ENCODE measurements around the gene GNG10. TPM values are rescaled to one million over a fixed set of nuclear protein-coding genes. Genes with fewer than 3 reads are reported as not detected.

GNG10 gene
- total and polyA plus RNA-seq, 2 donors from 2014 or later: 41.2 to 44.8 TPM

- H3K27ac ChIP-seq (ENCODE audit: low read depth in 2 of 2, low read length in 2 of 2): no peak overlapping the region
- H3K4me3 ChIP-seq (ENCODE audit: low read length in 3 of 3): peak overlapping the region in 2 of 3 donors; percentile 15 to 90
- H3K36me3 ChIP-seq (ENCODE audit: control insufficient read depth in 2 of 3, insufficient read depth in 3 of 3, low read length in 3 of 3): peaks cover 0 to 3% (median 0%) of the 10 kb centered on the region in 3 donors
- intact Hi-C loops (cut with DNase I): no loop called here
- no peak for DNase-seq
- H3K4me1 ChIP-seq (ENCODE audit: control insufficient read depth in 2 of 3, insufficient read depth in 2 of 3, low read depth in 1 of 3, low read length in 3 of 3): peaks cover 0 to 12% (median 5%) of the 10 kb centered on the region in 3 donors
- no peak for FAIRE-seq
- H3K9me3 ChIP-seq (ENCODE audit: control insufficient read depth in 2 of 3, insufficient read depth in 1 of 3, low read length in 3 of 3): no peaks in the 10 kb centered on the region
- no peak overlapping the region for H3K9ac ChIP-seq (ENCODE audit: low read length in 3 of 3)
- TF ChIP-seq CTCF (IDR thresholded peaks at IDR 0.05; ENCODE audit: borderline replicate concordance, extremely low read depth, insufficient read depth): no peak
- no peaks in the 10 kb centered on the region for H3K27me3 ChIP-seq (ENCODE audit: control insufficient read depth, insufficient read depth, low read length)
Observed at GRCh38 chr9:111633389-111633736, 28.0 kb upstream of the GNG10 start.

- intact Hi-C loops (cut with DNase I): no loop called here
- no peak for DNase-seq
- Histone ChIP-seq H3K36me3 (ENCODE audit: control insufficient read depth in 2 of 3, insufficient read depth in 3 of 3, low read length in 3 of 3) (no peaks in the 10 kb centered on the region), H3K4me1 (ENCODE audit: control insufficient read depth in 2 of 3, insufficient read depth in 2 of 3, low read depth in 1 of 3, low read length in 3 of 3) (peaks cover 0 to 12% (median 5%) of the 10 kb centered on the region in 3 donors), H3K9me3 (ENCODE audit: control insufficient read depth in 2 of 3, insufficient read depth in 1 of 3, low read length in 3 of 3) (no peaks in the 10 kb centered on the region), H3K4me3 (ENCODE audit: low read length in 3 of 3) (no peak overlapping the region), H3K27ac (ENCODE audit: low read depth in 2 of 2, low read length in 2 of 2) (no peak overlapping the region), H3K27me3 (ENCODE audit: control insufficient read depth, insufficient read depth, low read length) (no peaks in the 10 kb centered on the region), H3K9ac (ENCODE audit: low read length in 3 of 3) (no peak overlapping the region)
- TF ChIP-seq CTCF (IDR thresholded peaks at IDR 0.05; ENCODE audit: borderline replicate concordance, extremely low read depth, insufficient read depth): no peak
- no peak for FAIRE-seq
Observed at GRCh38 chr9:111634860-111635259, 26.5 kb upstream of the GNG10 start.

GRCh38 chr9:111637421-111637950, 23.9 kb upstream of the GNG10 start:
- no peak overlapping the region for H3K9ac ChIP-seq (ENCODE audit: low read length in 3 of 3)
- TF ChIP-seq CTCF (IDR thresholded peaks at IDR 0.05; ENCODE audit: borderline replicate concordance, extremely low read depth, insufficient read depth): no peak
- no peak for DNase-seq
- no peak overlapping the region for H3K27ac ChIP-seq (ENCODE audit: low read depth in 2 of 2, low read length in 2 of 2)
- no peaks in the 10 kb centered on the region for H3K36me3 ChIP-seq (ENCODE audit: control insufficient read depth in 2 of 3, insufficient read depth in 3 of 3, low read length in 3 of 3)
- no peaks in the 10 kb centered on the region for H3K9me3 ChIP-seq (ENCODE audit: control insufficient read depth in 2 of 3, insufficient read depth in 1 of 3, low read length in 3 of 3)
- intact Hi-C loops (cut with DNase I): no loop called here
- H3K27me3 ChIP-seq (ENCODE audit: control insufficient read depth, insufficient read depth, low read length): no peaks in the 10 kb centered on the region
- FAIRE-seq: no peak
- H3K4me3 ChIP-seq (ENCODE audit: low read length in 3 of 3): no peak overlapping the region
- peaks cover 0 to 6% (median 5%) of the 10 kb centered on the region in 3 donors for H3K4me1 ChIP-seq (ENCODE audit: control insufficient read depth in 2 of 3, insufficient read depth in 2 of 3, low read depth in 1 of 3, low read length in 3 of 3)
